C4-2B (cell line): ENCODE results near the gene CCDC190.

ENCODE experiments used
- CTCF ChIP-seq: fragments of 450-650 bp; conservative IDR thresholded peaks from 2 replicates; pipeline ENCODE4 v1.5.1; 2017; ENCODE audit warnings: mild to moderate bottlenecking
- ZFX ChIP-seq: fragments of 450-650 bp; IDR thresholded peaks from 2 replicates; pipeline ENCODE4 v1.6.1; 2017

- TF ChIP-seq CTCF: no peak
- no peak for TF ChIP-seq ZFX
Observed at GRCh38 chr1:162886705-162887104, 25.7 kb upstream of the CCDC190 start.
